ENCODE results near the gene IGF2BP3. TPM values are rescaled to one million over a fixed set of nuclear protein-coding genes. Genes with fewer than 3 reads are reported as not detected.

Gene IGF2BP3
- total RNA-seq, 4 donors from 2014 or later, result 0.32 to 2.3 (median 1.4) TPM

- no peak for ATAC-seq (ENCODE audit: low FRiP score)
- no peak for DNase-seq (ENCODE audit: low spot score)
- TF ChIP-seq, protein P1, sequence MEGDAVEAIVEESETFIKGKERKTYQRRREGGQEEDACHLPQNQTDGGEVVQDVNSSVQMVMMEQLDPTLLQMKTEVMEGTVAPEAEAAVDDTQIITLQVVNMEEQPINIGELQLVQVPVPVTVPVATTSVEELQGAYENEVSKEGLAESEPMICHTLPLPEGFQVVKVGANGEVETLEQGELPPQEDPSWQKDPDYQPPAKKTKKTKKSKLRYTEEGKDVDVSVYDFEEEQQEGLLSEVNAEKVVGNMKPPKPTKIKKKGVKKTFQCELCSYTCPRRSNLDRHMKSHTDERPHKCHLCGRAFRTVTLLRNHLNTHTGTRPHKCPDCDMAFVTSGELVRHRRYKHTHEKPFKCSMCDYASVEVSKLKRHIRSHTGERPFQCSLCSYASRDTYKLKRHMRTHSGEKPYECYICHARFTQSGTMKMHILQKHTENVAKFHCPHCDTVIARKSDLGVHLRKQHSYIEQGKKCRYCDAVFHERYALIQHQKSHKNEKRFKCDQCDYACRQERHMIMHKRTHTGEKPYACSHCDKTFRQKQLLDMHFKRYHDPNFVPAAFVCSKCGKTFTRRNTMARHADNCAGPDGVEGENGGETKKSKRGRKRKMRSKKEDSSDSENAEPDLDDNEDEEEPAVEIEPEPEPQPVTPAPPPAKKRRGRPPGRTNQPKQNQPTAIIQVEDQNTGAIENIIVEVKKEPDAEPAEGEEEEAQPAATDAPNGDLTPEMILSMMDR (IDR thresholded peaks at IDR 0.05), result no peak
Observed at GRCh38 chr7:23486002-23486773, 15.9 kb upstream of the IGF2BP3 start.

DNA sequence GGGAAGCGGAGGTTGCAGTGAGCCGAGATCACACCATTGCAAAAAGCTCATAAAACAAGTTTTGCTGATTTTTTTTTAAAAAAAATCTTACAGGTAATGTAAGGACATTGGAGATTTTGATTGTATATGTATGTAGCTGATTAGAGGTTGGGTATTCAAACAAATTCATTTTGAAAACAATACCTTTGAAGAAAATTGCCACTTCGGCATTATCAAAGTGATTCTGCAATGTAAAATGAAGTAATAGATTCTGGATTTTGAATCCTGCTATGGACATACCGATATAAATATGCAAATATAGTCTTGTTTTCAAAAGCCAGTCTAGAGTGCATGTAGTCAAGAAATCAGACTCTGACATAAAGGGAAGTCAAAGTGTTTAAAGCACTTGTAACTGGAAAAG is 12.4 kb upstream of the IGF2BP3 start:
- TF ChIP-seq, protein P1 (IDR thresholded peaks at IDR 0.05), result no peak
- DNase-seq (ENCODE audit: low spot score) (no peak), ATAC-seq (ENCODE audit: low FRiP score) (no peak)

DNA sequence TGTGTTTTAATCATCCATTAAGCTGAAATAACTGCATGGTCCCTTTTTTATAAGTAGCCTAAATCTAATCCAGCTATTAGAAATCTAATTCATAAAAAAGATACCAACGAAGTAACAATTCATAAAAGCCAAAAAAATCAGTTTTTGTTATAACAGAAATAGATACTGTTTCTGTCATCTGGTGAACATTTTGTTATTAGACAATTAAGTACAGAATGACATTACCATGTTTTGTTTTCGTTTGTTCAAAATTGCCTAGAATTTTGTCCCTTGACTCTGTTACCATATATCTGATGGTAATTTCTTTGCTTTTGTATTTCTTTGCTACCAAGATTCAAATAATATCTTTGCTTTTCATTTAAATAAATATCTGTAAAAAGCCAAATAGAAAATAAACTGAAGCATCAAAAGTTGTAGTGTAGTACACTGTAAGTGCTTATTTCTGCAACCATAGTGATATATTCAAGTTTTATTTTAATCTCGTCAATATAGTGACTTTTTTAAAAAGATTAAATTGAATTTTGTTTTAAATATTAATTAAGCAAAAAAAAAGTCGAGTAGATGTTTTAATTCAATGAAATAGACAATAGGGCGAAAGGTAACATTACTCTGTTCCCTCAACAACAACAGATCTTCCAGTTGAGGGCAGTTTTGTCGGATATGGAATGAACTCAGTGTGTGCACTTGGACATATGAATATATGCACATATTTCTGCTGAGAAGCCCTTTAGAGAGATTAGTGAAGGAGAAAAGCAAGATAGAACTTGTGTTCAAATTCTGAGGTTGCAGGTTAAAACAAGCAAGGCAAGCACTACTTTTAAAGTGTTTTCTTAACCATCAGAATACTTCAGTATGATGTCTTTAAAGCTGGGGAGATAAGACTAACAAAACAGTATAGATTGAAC is 7.9 kb upstream of the IGF2BP3 start:
- TF ChIP-seq, protein P1 (IDR thresholded peaks at IDR 0.05), result no peak
- DNase-seq (ENCODE audit: low spot score) (no peak), ATAC-seq (ENCODE audit: low FRiP score) (no peak)

DNA sequence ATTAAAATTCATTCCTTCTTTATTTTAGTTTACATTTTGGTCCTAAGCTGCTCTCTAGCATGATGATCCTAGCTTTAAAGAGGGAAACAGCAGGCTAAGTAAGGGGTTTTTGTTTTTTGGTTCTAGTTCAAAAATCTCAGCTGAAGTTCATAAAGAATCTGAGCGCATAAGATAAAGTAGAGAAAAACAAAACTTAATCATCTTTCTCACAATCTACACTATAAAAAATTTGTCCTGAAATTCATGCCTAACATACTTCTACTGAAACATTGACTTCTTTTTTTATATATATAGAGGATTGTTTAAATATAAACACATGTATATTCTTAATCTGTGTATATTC is 6.8 kb upstream of the IGF2BP3 start:
- DNase-seq (ENCODE audit: low spot score), result no peak
- TF ChIP-seq, protein P1 (IDR thresholded peaks at IDR 0.05), result no peak
- ATAC-seq (ENCODE audit: low FRiP score), result no peak

DNA sequence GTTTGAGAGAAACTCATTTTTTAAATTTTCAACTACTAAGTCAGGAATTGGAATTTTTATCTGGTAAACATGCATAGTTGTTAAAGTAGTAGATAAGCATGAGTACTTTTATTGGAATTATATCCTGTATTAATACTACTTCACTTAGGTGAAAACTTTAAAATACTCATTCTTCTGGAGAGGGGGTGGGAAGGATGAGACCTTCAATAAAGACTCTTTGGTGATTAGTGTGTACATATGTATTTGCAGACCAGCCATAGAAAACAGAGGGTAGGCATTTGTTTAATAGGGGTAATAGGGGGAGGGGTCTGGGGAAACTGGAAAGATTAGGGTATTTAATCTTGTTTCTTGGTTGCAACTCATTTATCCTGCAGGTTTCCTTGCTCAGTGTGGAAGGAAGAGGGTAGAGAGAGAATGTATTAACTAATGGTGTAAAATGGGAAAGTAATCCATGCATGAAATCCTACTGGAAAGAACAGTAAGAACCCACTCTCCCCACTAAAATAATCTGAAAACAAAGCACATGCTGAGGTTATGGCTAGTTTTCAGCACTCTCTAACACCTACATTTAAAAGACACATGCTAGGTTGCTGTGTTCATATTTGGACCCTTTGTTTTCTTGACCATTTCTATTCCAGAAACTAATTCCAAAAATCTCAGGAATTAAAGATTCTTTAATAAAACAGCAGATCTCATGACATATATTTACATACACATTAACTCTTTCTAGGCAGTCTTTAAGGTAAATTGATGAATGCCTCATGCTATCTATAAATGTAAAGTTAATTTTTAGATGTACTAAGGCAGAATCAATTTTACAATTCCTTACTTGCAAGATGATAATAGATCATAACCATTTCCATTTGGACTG is 6.2 kb upstream of the IGF2BP3 start:
- ATAC-seq (ENCODE audit: low FRiP score) (no peak), DNase-seq (ENCODE audit: low spot score) (no peak)
- TF ChIP-seq, protein P1 (IDR thresholded peaks at IDR 0.05), result no peak

DNA sequence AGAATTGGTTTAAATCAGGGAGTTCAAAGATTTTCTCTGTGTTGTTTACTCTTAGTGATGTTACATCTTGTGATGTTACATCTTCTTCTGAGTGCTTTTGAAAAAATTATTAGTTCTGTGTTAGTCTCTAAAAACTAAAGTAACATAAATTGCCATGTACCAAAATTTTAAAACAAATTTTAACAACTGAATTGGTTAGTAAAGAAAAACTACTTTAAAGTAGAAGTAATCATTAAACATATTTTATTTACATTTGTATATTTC is 5.2 kb upstream of the IGF2BP3 start:
- DNase-seq (ENCODE audit: low spot score) (no peak), ATAC-seq (ENCODE audit: low FRiP score) (no peak)
- TF ChIP-seq, protein P1 (IDR thresholded peaks at IDR 0.05), result no peak
